ELR (cell line): ENCODE data around the gene PTPRD.

Experiments
- DNase-seq: peaks from one replicate; pipeline ENCODE4 v3.0.0-alpha.2; 2015; ENCODE audit warnings: low read depth

Gene PTPRD

GRCh38 chr9:8436786-8437185, 2176.0 kb downstream of the PTPRD start:
- no peak for DNase-seq

GRCh38 chr9:8434621-8435020, 2178.2 kb downstream of the PTPRD start:
- DNase-seq, result no peak

GRCh38 chr9:8432224-8432623, 2180.6 kb downstream of the PTPRD start:
- no peak for DNase-seq

GRCh38 chr9:8431505-8431904, 2181.3 kb downstream of the PTPRD start:
- no peak for DNase-seq

- no peak for DNase-seq
Observed at GRCh38 chr9:8430945-8431344, 2181.9 kb downstream of the PTPRD start.

GRCh38 chr9:8429768-8430167, 2183.0 kb downstream of the PTPRD start:
- no peak for DNase-seq

GRCh38 chr9:8429157-8429556, 2183.6 kb downstream of the PTPRD start:
- DNase-seq, result no peak

- no peak for DNase-seq
Observed at GRCh38 chr9:8428389-8428788, 2184.4 kb downstream of the PTPRD start.

- DNase-seq, result no peak
Observed at GRCh38 chr9:8424786-8425410, 2187.9 kb downstream of the PTPRD start.

- DNase-seq, result no peak
Observed at GRCh38 chr9:8420416-8420815, 2192.4 kb downstream of the PTPRD start.

GRCh38 chr9:8419596-8420275, 2193.1 kb downstream of the PTPRD start:
- DNase-seq, result no peak

GRCh38 chr9:8417341-8417740, 2195.5 kb downstream of the PTPRD start:
- no peak for DNase-seq

GRCh38 chr9:8412327-8412726, 2200.5 kb downstream of the PTPRD start:
- no peak for DNase-seq

- no peak for DNase-seq
Observed at GRCh38 chr9:8408575-8409190, 2204.1 kb downstream of the PTPRD start.

- no peak for DNase-seq
Observed at GRCh38 chr9:8401961-8402705, 2210.7 kb downstream of the PTPRD start.

GRCh38 chr9:8400378-8400777, 2212.4 kb downstream of the PTPRD start:
- no peak for DNase-seq

- DNase-seq, result no peak
Observed at GRCh38 chr9:8395022-8395421, 2217.8 kb downstream of the PTPRD start.

GRCh38 chr9:8394341-8394740, 2218.5 kb downstream of the PTPRD start:
- no peak for DNase-seq

- DNase-seq, result no peak
Observed at GRCh38 chr9:8392866-8393265, 2219.9 kb downstream of the PTPRD start.

- no peak for DNase-seq
Observed at GRCh38 chr9:8391566-8391965, 2221.2 kb downstream of the PTPRD start.

GRCh38 chr9:8391132-8391531, 2221.7 kb downstream of the PTPRD start:
- DNase-seq, result no peak

GRCh38 chr9:8390571-8390970, 2222.2 kb downstream of the PTPRD start:
- no peak for DNase-seq

- DNase-seq, result no peak
Observed at GRCh38 chr9:8389531-8389930, 2223.3 kb downstream of the PTPRD start.
